ENCODE data around the gene MTSS2. TPM values are rescaled to one million over a fixed set of nuclear protein-coding genes. Genes with fewer than 3 reads are reported as not detected.

MTSS2 gene
- total and polyA plus RNA-seq, 4 experiments from 2014 or later: 1.8 to 1.9 TPM; not detected in 2

DNA sequence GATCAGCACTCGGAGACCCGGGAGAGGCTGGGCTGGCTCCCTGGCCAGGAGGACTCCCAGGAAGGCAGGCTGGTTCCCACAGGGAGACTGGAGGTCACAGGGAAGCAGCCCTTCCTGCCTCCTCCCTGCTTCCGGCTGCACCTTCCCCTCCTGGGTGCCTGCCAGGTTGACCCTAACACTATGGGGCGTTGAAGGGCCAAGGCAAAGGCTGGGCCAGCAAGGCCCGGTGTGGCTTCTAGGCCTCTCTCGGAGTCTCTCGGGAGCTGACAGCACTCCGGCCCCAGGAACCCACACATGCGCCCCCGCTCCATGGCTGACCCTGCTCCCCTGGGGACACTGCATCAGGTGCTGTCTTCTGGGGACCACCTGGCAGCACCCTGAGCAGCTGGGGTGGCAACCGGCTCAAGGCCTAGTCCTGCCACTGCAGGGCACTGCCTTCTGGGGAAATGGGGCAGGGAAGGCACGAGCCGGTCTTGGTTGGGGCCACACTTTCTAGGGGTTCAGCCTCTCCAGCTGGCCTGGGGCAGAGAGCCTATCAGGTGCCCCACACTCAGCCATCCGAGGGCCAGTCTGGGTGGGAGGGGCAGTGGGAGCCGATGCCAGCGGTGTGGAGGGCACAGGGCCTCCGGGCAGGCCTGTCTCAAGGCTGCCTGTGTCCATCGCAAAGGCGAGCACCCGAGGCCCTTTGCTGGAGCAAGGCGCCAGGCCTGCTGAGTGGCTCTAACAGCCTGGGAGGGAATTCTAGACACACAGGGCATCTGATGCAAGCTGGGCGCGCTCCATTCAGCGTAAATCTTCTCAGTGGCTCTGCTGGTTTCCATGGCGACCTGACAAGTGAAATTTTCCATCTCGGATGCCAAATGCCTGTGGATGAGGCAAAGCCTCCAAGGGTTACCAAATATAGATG, 5.6 kb upstream of the MTSS2 start:
- Mint-ChIP-seq H3K27ac (peak overlapping the region in 1 of 7 donors; percentile 35), H3K27me3 (peaks cover 1 to 4% of the 10 kb centered on the region in 2 donors), H3K4me3 (no peak overlapping the region), H3K4me1 (peaks cover 0 to 5% (median 3%) of the 10 kb centered on the region in 4 donors), H3K36me3 (peaks cover 0 to 12% of the 10 kb centered on the region in 2 donors), H3K9me3 (no peaks in the 10 kb centered on the region)
- Histone ChIP-seq H3K4me3 (ENCODE audit: low read length in 2 of 2) (no peak overlapping the region), H3K36me3 (ENCODE audit: insufficient read depth, low read length) (no peaks in the 10 kb centered on the region), H3K27ac (ENCODE audit: low read depth, low read length) (no peak overlapping the region), H3K9me3 (ENCODE audit: control insufficient read depth in 1 of 2, low read length in 2 of 2) (no peaks in the 10 kb centered on the region), H3K27me3 (ENCODE audit: insufficient read depth, low read length) (no peaks in the 10 kb centered on the region), H3K4me1 (ENCODE audit: insufficient read depth, low read length) (no peaks in the 10 kb centered on the region)
- POLR2A ChIA-PET (ENCODE audit: partially characterized antibody): no interaction called here
- CTCF ChIA-PET (ENCODE audit: partially characterized antibody): no interaction called here
- no peak for DNase-seq
- intact Hi-C loops (cut with micrococcal nuclease): no loop called here

- POLR2A ChIA-PET (ENCODE audit: partially characterized antibody): no interaction called here
- Histone ChIP-seq H3K4me3 (ENCODE audit: low read length in 2 of 2) (no peak overlapping the region), H3K4me1 (ENCODE audit: insufficient read depth, low read length) (peaks cover 2% of the 10 kb centered on the region), H3K9me3 (ENCODE audit: control insufficient read depth in 1 of 2, low read length in 2 of 2) (no peaks in the 10 kb centered on the region), H3K27me3 (ENCODE audit: insufficient read depth, low read length) (no peaks in the 10 kb centered on the region), H3K27ac (ENCODE audit: low read depth, low read length) (no peak overlapping the region), H3K36me3 (ENCODE audit: insufficient read depth, low read length) (no peaks in the 10 kb centered on the region)
- Mint-ChIP-seq H3K4me3 (no peak overlapping the region), H3K36me3 (peaks cover 0 to 6% of the 10 kb centered on the region in 2 donors), H3K27me3 (peaks cover 4 to 5% of the 10 kb centered on the region in 2 donors), H3K27ac (no peak overlapping the region), H3K9me3 (no peaks in the 10 kb centered on the region), H3K4me1 (peaks cover 0 to 8% (median 2%) of the 10 kb centered on the region in 4 donors)
- CTCF ChIA-PET (ENCODE audit: partially characterized antibody): interaction anchor here (0.6 kb wide), 1 partner anchor 937 kb away, joined by 3 read pairs; no protein-coding TSS in a partner anchor
- DNase-seq: no peak
- intact Hi-C loops (cut with micrococcal nuclease): loop anchor here (5.0 kb wide), 1 partner anchor 47 kb away; no protein-coding TSS in a partner anchor
Observed at GRCh38 chr16:70689970-70690891, 4.4 kb upstream of the MTSS2 start.

DNA sequence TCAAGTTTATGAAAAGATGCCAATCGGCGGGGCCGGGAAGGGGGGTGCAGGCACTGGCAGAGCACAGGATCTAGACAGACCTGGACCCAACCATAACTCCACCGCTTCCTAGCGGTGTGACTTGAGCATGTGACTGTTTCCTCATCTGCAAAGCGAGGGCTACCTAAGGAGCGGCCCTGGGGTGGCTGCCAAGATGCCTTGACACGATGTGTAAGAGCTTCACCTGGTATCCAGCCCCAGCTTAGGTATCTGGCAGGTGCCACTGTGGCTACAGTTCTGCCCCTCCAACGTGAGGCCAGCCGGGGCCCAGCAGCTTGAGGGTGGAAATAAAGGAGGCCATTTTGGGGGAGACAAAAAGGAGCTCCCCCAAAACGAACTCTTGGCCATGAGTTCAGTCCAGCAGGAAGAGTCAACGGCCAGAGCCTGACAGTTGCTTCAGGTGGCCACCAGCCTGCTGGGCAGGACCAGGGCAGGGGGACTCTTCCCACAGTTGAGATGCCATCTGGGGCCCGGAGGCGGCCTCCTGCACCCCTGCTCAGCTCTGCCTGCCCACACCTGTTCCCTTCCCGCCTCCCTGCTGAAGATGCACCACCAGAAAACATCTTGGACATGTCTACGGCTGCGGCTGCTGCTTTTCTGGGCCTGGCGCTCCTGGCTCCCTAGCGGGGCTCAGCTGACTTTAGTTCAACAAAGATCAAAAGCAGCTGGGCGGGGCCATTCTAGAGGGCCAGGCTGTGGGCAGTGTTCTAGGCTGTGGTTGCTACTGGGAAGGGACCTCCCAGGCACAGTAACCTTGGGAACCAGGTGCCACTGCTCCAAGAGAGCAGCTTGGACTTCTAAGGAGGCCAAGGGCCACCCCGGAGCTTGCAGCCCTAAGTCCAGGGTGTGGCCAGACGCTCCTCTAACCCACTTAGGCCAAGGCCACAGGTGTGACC, 3.4 kb upstream of the MTSS2 start:
- Mint-ChIP-seq H3K9me3 (no peaks in the 10 kb centered on the region), H3K4me3 (no peak overlapping the region), H3K27ac (peak overlapping the region in 2 of 7 donors; percentile 65 to 80), H3K4me1 (peaks cover 0 to 8% (median 3%) of the 10 kb centered on the region in 4 donors), H3K36me3 (peaks cover 0 to 5% of the 10 kb centered on the region in 2 donors), H3K27me3 (peaks cover 5 to 6% of the 10 kb centered on the region in 2 donors)
- no peaks in the 10 kb centered on the region for H3K36me3 ChIP-seq (ENCODE audit: insufficient read depth, low read length)
- ChIA-PET POLR2A (ENCODE audit: partially characterized antibody) (no interaction called here), CTCF (ENCODE audit: partially characterized antibody) (no interaction called here)
- peaks cover 5% of the 10 kb centered on the region for H3K27me3 ChIP-seq (ENCODE audit: insufficient read depth, low read length)
- no peak overlapping the region for H3K27ac ChIP-seq (ENCODE audit: low read depth, low read length)
- peaks cover 7% of the 10 kb centered on the region for H3K4me1 ChIP-seq (ENCODE audit: insufficient read depth, low read length)
- DNase-seq: peak in 1 of 5 donors; percentile 18
- intact Hi-C loops (cut with micrococcal nuclease): loop anchor here (5.0 kb wide), 1 partner anchor 48 kb away; no protein-coding TSS in a partner anchor
- no peaks in the 10 kb centered on the region for H3K9me3 ChIP-seq (ENCODE audit: control insufficient read depth in 1 of 2, low read length in 2 of 2)
- H3K4me3 ChIP-seq (ENCODE audit: low read length in 2 of 2): no peak overlapping the region

DNA sequence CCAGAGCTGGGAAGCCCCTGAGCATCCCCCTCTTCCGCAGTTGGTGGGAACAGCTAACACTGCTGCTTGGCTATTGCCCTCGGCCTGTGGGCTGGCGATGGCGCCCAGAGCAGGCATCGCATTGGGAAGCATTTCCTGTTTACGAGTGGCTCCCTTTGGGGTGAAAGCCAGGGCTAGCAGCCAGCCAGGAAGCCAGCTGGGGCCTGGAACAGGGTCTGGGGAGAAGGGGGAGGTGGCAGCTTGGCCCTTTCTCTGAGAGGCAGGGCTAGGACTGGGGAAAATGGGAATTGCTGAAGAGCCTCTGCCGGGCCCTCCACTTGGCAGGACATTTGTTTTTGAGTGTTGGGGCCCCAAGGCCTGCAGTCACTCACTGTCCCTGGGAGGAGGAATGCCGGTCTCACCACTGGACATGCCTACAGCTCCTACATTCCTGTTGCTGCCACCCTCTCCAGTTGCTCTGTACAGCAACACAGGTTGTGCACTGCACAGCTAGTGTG, 2.4 kb upstream of the MTSS2 start:
- Mint-ChIP-seq H3K4me3 (no peak overlapping the region), H3K36me3 (peaks cover 0 to 5% of the 10 kb centered on the region in 2 donors), H3K27me3 (peaks cover 9 to 10% of the 10 kb centered on the region in 2 donors), H3K9me3 (no peaks in the 10 kb centered on the region), H3K27ac (no peak overlapping the region), H3K4me1 (peaks cover 0 to 8% (median 3%) of the 10 kb centered on the region in 4 donors)
- peak in 1 of 5 donors; percentile 21 for DNase-seq
- Histone ChIP-seq H3K27me3 (ENCODE audit: insufficient read depth, low read length) (peaks cover 5% of the 10 kb centered on the region), H3K27ac (ENCODE audit: low read depth, low read length) (no peak overlapping the region), H3K4me3 (ENCODE audit: low read length in 2 of 2) (no peak overlapping the region), H3K9me3 (ENCODE audit: control insufficient read depth in 1 of 2, low read length in 2 of 2) (no peaks in the 10 kb centered on the region), H3K36me3 (ENCODE audit: insufficient read depth, low read length) (no peaks in the 10 kb centered on the region), H3K4me1 (ENCODE audit: insufficient read depth, low read length) (peaks cover 7% of the 10 kb centered on the region)
- ChIA-PET POLR2A (ENCODE audit: partially characterized antibody) (no interaction called here), CTCF (ENCODE audit: partially characterized antibody) (no interaction called here)
- intact Hi-C loops (cut with micrococcal nuclease): loop anchor here (5.0 kb wide), 1 partner anchor 49 kb away; no protein-coding TSS in a partner anchor

- Histone ChIP-seq H3K36me3 (ENCODE audit: insufficient read depth, low read length) (no peaks in the 10 kb centered on the region), H3K27me3 (ENCODE audit: insufficient read depth, low read length) (peaks cover 5% of the 10 kb centered on the region), H3K9me3 (ENCODE audit: control insufficient read depth in 1 of 2, low read length in 2 of 2) (no peaks in the 10 kb centered on the region), H3K27ac (ENCODE audit: low read depth, low read length) (no peak overlapping the region), H3K4me1 (ENCODE audit: insufficient read depth, low read length) (peaks cover 7% of the 10 kb centered on the region), H3K4me3 (ENCODE audit: low read length in 2 of 2) (no peak overlapping the region)
- CTCF ChIA-PET (ENCODE audit: partially characterized antibody): interaction anchor here (0.6 kb wide), 1 partner anchor 417 kb away, joined by 3 read pairs; no protein-coding TSS in a partner anchor
- Mint-ChIP-seq H3K36me3 (peaks cover 0 to 2% of the 10 kb centered on the region in 2 donors), H3K9me3 (no peaks in the 10 kb centered on the region), H3K27ac (no peak overlapping the region), H3K27me3 (peaks cover 9 to 11% of the 10 kb centered on the region in 2 donors), H3K4me1 (peaks cover 0 to 8% (median 3%) of the 10 kb centered on the region in 4 donors), H3K4me3 (no peak overlapping the region)
- peak in 1 of 5 donors; percentile 20 for DNase-seq
- POLR2A ChIA-PET (ENCODE audit: partially characterized antibody): no interaction called here
- intact Hi-C loops (cut with micrococcal nuclease): loop anchor here (5.0 kb wide), 1 partner anchor 50 kb away; no protein-coding TSS in a partner anchor
Observed at GRCh38 chr16:70687671-70688245, 1.9 kb upstream of the MTSS2 start.

GRCh38 chr16:70687102-70687511, 1.3 kb upstream of the MTSS2 start:
- H3K27me3 ChIP-seq (ENCODE audit: insufficient read depth, low read length): peaks cover 5% of the 10 kb centered on the region
- Mint-ChIP-seq H3K27ac (no peak overlapping the region), H3K36me3 (peaks cover 0 to 2% of the 10 kb centered on the region in 2 donors), H3K9me3 (no peaks in the 10 kb centered on the region), H3K27me3 (peaks cover 13 to 16% of the 10 kb centered on the region in 2 donors), H3K4me1 (peaks cover 0 to 8% (median 3%) of the 10 kb centered on the region in 4 donors), H3K4me3 (peak overlapping the region in 5 of 8 donors; percentile 13 to 65 (median 61))
- POLR2A ChIA-PET (ENCODE audit: partially characterized antibody): no interaction called here
- intact Hi-C loops (cut with micrococcal nuclease): loop anchor here (5.0 kb wide), 1 partner anchor 50 kb away; no protein-coding TSS in a partner anchor
- no peak overlapping the region for H3K4me3 ChIP-seq (ENCODE audit: low read length in 2 of 2)
- H3K27ac ChIP-seq (ENCODE audit: low read depth, low read length): no peak overlapping the region
- no peaks in the 10 kb centered on the region for H3K36me3 ChIP-seq (ENCODE audit: insufficient read depth, low read length)
- peaks cover 7% of the 10 kb centered on the region for H3K4me1 ChIP-seq (ENCODE audit: insufficient read depth, low read length)
- H3K9me3 ChIP-seq (ENCODE audit: control insufficient read depth in 1 of 2, low read length in 2 of 2): no peaks in the 10 kb centered on the region
- peak in 1 of 5 donors; percentile 31 for DNase-seq
- CTCF ChIA-PET (ENCODE audit: partially characterized antibody): interaction anchor here (0.6 kb wide), 1 partner anchor 97 kb away, joined by 3 read pairs; no protein-coding TSS in a partner anchor

Measured in CD4-positive, alpha-beta memory T cell (primary cell).